NCI-H226 (cell line): Measurements from ENCODE around the gene ZNF566.

ENCODE experiments used
- DNase-seq: peaks from one replicate; pipeline ENCODE4 v3.0.0-alpha.2; 2015

ZNF566 gene

GRCh38 chr19:36436531-36436930, 52.8 kb downstream of the ZNF566 start:
- peak; percentile 41 for DNase-seq

- DNase-seq = no peak
These were observed 65.4 kb downstream of the ZNF566 start for GRCh38 chr19:36423925-36424324.

- no peak for DNase-seq
These were observed 67.4 kb downstream of the ZNF566 start for GRCh38 chr19:36421749-36422481.

GRCh38 chr19:36420961-36421748, 68.2 kb downstream of the ZNF566 start:
- DNase-seq = no peak

- peak; percentile 76 for DNase-seq
These were observed 70.9 kb downstream of the ZNF566 start, which contains the start of gene ZFP82 for GRCh38 chr19:36418287-36419001. ZFP82 (minus strand) TSS chr19:36418644; CDS start chr19:36409789, 8,855 bp downstream.

- DNase-seq = no peak
These were observed 71.5 kb downstream of the ZNF566 start for GRCh38 chr19:36417752-36418286.

GRCh38 chr19:36409841-36410240, 79.5 kb downstream of the ZNF566 start:
- DNase-seq = peak; percentile 57

- DNase-seq = no peak
These were observed 81.3 kb downstream of the ZNF566 start for GRCh38 chr19:36408101-36408500.

GRCh38 chr19:36404498-36404897, 84.9 kb downstream of the ZNF566 start:
- no peak for DNase-seq

GRCh38 chr19:36401475-36401874, 87.9 kb downstream of the ZNF566 start:
- DNase-seq = no peak

- no peak for DNase-seq
These were observed 90.8 kb downstream of the ZNF566 start for GRCh38 chr19:36398571-36398970.
